Activated T-helper 2 cell treated with anti-CD3 and anti-CD28 coated beads, Interferon-gamma antibody, Interleukin-2, Interleukin-4, amounts not matched to agents 10 μg/mL and 5 μg/mL and 100 μg/mL, durations not matched to agents 14 hours and 24 hours and 36 hours (primary cell): ENCODE results near the gene DCTN4. TPM values are rescaled to one million over a fixed set of nuclear protein-coding genes. Genes with fewer than 3 reads are reported as not detected.
"Not testable (repeated sequence)": the region's sequence is repeated elsewhere in the genome, so short reads cannot be mapped to it uniquely, and the experiment has no call there.

ENCODE experiments used
- DNase-seq: peaks from one replicate; pipeline ENCODE4 v3.0.0; 2021; ENCODE audit warnings: low spot score
- H3K27ac Mint-ChIP-seq: one replicate; pipeline ENCODE4 v1.8.0; 2021; ENCODE audit warnings: mixed read lengths
- H3K27me3 Mint-ChIP-seq: one replicate; pipeline ENCODE4 v1.8.0; 2021; ENCODE audit warnings: low read depth, mixed read lengths
- H3K36me3 Mint-ChIP-seq: one replicate; pipeline ENCODE4 v1.8.0; 2021; ENCODE audit warnings: low read depth, mixed read lengths
- H3K4me1 Mint-ChIP-seq: one replicate; pipeline ENCODE4 v1.8.0; 2021; ENCODE audit warnings: low read depth, mixed read lengths
- H3K4me3 Mint-ChIP-seq: one replicate; pipeline ENCODE4 v1.8.0; 2021; ENCODE audit warnings: low read depth, mild to moderate bottlenecking, moderate library complexity, mixed read lengths
- H3K9me3 Mint-ChIP-seq: one replicate; pipeline ENCODE4 v1.8.0; 2021; ENCODE audit warnings: mixed read lengths
- intact Hi-C: fragments of 100-400 bp; cut with micrococcal nuclease; formaldehyde crosslinking; loops from one replicate; pipeline ENCODE4 v1.15.1; 2023
- total RNA-seq: library from RNA; stranded (reverse); gene quantifications from 2 replicates; pipeline ENCODE4 v1.2.3, GENCODE V29; 2022

Gene DCTN4
- total RNA-seq, 1 donor from 2014 or later, result 40.9 TPM

DNA sequence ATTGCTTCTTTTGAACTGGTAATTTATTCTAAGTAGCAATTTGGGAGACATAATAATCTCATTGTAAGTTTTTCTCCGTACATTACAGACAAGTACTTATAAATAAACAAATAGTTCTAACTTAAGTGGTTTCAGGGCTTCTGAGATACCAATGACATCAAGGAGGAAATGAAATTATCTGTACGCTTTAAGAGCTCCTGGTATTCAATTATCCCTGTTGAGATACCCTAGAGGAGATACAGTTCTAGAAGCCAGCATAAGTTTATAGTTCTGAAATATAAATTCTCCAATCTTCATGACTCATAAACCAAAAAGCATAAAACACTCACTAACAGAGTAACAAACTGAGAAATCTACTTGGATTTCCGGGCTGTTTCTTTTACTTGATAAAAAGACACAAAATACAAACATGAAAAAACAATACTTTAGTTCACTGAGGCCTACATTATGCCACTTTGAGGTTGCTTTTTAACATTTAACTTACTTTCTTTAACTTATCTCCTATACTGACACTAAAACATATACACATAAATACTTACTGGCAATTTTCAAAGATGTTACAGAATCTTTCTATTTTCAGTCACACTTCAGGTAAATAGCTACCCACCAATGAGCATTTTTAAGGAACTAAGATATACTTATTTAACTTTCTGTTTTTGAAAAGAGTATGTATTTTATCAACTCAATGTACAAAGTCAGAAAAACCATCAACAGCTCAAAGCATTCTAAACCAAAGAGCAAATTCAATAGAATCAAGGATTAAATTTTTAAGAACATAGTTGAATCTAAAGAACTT is 7.5 kb downstream of the DCTN4 start:
- no peak overlapping the region for H3K4me3 Mint-ChIP-seq
- H3K9me3 Mint-ChIP-seq, result no peaks in the 10 kb centered on the region
- intact Hi-C loops, result no loop called here
- peaks cover 28% of the 10 kb centered on the region for H3K4me1 Mint-ChIP-seq
- DNase-seq, result no peak
- no peak overlapping the region for H3K27ac Mint-ChIP-seq
- H3K36me3 Mint-ChIP-seq, result peaks cover 71% of the 10 kb centered on the region
- no peaks in the 10 kb centered on the region for H3K27me3 Mint-ChIP-seq

DNA sequence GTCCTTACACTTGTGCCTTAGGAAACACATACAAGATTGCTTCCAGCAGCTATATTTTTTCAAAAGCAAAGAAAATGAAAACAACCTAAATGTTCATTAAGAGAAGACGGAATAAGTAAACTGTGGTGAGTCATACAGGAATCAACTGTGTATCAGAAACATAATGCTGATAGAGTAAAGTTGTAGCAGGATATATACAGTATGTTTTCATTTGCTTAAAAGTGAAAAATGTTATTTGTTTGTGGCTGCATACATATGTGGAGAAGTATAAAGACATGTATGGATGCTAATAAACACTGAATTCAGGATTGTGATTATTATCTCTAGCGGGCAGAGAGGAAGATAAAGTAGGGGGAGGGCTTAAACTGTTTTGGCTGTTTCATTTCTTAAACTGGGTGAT is 8.3 kb downstream of the DCTN4 start:
- H3K27ac Mint-ChIP-seq, result peak overlapping the region; percentile 64
- H3K27me3 Mint-ChIP-seq, result no peaks in the 10 kb centered on the region
- H3K4me3 Mint-ChIP-seq, result no peak overlapping the region
- H3K9me3 Mint-ChIP-seq, result no peaks in the 10 kb centered on the region
- H3K36me3 Mint-ChIP-seq, result peaks cover 69% of the 10 kb centered on the region
- DNase-seq, result no peak
- intact Hi-C loops, result no loop called here
- H3K4me1 Mint-ChIP-seq, result peaks cover 27% of the 10 kb centered on the region

DNA sequence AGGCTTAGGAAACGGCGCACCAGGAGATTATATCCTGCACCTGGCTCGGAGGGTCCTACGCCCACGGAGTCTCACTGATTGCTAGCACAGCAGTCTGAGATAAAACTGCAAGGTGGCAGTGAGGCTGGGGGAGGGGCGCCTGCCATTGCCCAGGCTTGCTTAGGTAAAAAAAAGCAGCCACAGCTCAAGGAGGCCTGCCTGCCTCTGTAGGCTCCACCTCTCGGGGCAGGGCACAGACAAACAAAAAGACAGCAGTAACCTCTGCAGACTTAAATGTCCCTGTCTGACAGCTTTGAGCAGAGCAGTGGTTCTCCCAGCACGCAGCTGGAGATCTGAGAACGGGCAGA is 15.7 kb downstream of the DCTN4 start:
- not testable (repeated sequence) for H3K4me3 Mint-ChIP-seq, H3K9me3 Mint-ChIP-seq, H3K27me3 Mint-ChIP-seq, H3K27ac Mint-ChIP-seq, DNase-seq
- peaks cover 53% of the 10 kb centered on the region for H3K4me1 Mint-ChIP-seq
- H3K36me3 Mint-ChIP-seq, result peaks cover 66% of the 10 kb centered on the region
- intact Hi-C loops, result loop anchor here (2.0 kb wide), 3 partner anchors 16 to 48 kb away; partner anchors contain the start of genes DCTN4 and SMIM3

DNA sequence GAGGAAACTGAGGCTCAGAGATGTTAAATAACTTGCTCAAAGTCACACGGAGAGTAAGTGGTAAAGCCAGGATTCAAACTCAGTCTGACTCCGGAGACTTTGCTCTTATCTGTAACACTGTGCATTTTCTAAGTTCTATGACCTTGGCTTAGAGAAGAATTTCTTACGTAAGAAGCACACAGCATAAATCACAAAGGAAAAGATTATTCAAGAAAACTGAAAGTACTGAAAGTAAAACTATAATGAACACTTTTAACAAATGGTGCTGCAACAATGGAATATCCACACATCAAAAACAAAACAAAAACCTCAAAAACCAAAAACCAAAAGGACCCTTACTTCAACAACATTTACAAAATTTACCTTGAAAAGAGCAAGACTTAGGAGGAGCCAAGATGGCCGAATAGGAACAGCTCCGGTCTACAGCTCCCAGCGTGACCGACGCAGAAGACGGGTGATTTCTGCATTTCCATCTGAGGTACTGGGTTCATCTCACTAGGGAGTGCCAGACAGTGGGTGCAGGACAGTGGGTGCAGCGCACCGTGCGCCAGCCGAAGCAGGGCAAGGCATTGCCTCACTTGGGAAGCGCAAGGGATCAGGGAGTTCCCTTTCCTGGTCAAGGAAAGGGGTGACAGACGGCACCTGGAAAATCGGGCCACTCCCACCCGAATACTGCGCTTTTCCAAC is 16.2 kb downstream of the DCTN4 start:
- peak overlapping the region; percentile 45 for H3K4me3 Mint-ChIP-seq
- peaks cover 66% of the 10 kb centered on the region for H3K36me3 Mint-ChIP-seq
- H3K9me3 Mint-ChIP-seq, result not testable (repeated sequence)

DNA sequence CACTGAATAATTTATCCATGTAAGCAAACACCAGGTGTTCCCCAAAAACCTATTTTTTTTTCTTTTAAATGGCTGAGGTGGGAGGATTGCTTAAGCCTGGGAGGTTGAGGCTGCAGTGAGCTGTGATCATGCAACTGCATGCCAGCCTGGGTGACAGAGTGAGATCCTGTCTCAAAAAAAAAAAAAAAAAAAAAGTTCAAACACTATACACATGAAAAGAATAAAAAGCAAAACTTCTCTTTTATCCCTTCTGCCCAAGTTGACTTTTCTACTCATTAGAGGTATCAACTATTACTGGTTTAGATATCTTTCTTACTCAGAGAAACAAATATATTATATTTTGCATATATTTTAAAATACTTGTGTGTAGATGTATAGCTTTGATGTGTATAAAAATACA is 17.8 kb downstream of the DCTN4 start:
- Mint-ChIP-seq H3K9me3 (peaks cover 9% of the 10 kb centered on the region), H3K36me3 (peaks cover 75% of the 10 kb centered on the region), H3K4me1 (peaks cover 70% of the 10 kb centered on the region)

More for the DNA sequence above, 16.2 kb downstream of the DCTN4 start:
- not testable (repeated sequence) for H3K27me3 Mint-ChIP-seq, DNase-seq
- H3K4me1 Mint-ChIP-seq, result peaks cover 57% of the 10 kb centered on the region
- peak overlapping the region; percentile 85 for H3K27ac Mint-ChIP-seq
- intact Hi-C loops, result loop anchor here (2.0 kb wide), 3 partner anchors 16 to 48 kb away; partner anchors contain the start of genes DCTN4 and SMIM3

DNA sequence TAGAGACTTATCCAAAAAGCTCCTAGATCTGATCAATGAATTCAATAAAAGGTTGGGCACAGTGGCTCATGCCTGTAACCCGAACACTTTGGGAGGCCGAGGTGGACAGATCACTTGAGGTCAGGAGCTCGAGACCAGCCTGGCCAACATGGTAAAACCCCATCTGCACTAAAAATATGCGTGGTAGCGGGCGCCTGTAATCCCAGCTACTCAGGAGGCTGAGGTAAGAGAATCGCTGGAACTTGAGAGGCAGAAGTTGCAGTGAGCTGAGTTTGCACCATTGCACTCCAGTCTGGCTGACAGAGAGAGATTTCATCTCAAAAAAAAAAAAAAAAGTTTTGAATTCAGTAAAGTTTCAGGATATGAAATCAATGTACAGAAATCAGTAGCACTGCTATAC is 20.0 kb downstream of the DCTN4 start:
- Mint-ChIP-seq H3K4me1 (peaks cover 73% of the 10 kb centered on the region), H3K36me3 (peaks cover 81% of the 10 kb centered on the region), H3K27ac (peak overlapping the region; percentile 54), H3K9me3 (peaks cover 10% of the 10 kb centered on the region), H3K4me3 (no peak overlapping the region), H3K27me3 (no peaks in the 10 kb centered on the region)
- no peak for DNase-seq
- intact Hi-C loops, result no loop called here

More for the DNA sequence above, 17.8 kb downstream of the DCTN4 start:
- Mint-ChIP-seq H3K4me3 (no peak overlapping the region), H3K27me3 (no peaks in the 10 kb centered on the region), H3K27ac (no peak overlapping the region)
- intact Hi-C loops, result no loop called here
- DNase-seq, result no peak

DNA sequence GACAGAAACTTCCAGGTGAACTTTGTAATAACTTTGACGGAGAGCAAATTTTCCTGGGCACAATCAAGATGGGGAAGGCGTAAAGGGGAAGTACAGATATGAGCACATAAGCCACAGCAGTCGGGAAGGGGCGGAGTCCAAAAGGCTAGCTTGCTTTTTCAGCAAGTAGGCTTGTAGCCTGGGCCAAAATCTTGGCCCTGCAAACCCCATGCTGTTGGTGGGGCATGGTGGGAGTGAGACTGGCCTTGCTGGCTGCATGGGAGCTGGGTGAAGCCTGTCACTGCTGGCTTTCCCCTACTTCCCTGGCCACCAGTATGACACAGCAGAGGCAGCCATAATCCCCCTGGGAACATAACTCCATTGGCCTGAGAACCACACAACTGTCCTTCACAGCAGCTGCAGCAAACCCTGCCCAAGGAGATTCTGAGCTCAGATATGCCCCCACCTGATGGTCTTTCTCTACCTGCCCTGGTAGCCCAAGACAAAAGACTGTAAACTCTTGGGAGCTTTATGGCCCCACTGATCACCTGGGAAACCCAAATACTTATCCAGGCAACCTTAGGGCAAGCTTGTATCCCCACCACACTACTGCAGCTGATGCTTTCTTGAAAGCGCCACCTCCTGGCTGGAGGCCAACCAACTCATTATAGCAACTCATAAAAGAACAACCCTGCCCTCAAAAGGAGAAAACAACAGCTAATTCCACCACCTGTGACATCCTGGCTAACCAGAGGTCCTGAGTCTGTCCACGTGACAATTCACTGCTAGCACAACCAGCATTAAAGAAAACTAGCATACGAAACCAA is 24.0 kb downstream of the DCTN4 start:
- intact Hi-C loops, result no loop called here
- Mint-ChIP-seq H3K36me3 (peaks cover 82% of the 10 kb centered on the region), H3K27ac (peak overlapping the region; percentile 39), H3K9me3 (peaks cover 10% of the 10 kb centered on the region), H3K27me3 (no peaks in the 10 kb centered on the region), H3K4me1 (peaks cover 49% of the 10 kb centered on the region), H3K4me3 (no peak overlapping the region)
- no peak for DNase-seq

DNA sequence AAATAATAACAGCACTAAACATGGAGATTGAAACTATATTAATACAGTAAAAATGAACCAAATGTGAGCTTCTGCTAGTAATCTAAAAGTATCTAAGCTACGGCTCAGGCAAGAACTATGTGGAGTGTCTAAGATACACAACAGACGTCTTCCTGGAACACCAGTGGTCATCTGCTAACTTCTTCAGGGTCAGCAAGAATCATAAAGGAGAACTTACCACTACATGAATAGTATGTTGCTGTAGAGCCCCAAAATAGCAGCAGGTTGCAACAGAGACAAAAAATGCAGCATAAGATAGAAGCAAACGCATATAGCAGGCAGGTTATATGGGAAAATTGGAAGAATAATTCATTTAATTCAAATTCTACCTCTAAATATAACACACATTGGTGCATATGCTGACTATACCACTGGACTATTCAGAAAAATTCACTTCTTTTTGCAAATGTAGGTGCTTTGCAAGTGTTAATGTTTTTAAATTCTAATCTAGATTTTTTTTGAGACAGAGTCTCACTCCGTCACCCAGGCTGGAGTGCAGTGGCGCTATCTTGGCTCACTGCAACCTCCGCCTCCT is 27.1 kb downstream of the DCTN4 start:
- peaks cover 75% of the 10 kb centered on the region for H3K36me3 Mint-ChIP-seq
- intact Hi-C loops, result no loop called here
- peaks cover 20% of the 10 kb centered on the region for H3K4me1 Mint-ChIP-seq
- peak overlapping the region; percentile 38 for H3K27ac Mint-ChIP-seq
- no peak for DNase-seq
- H3K9me3 Mint-ChIP-seq, result peaks cover 7% of the 10 kb centered on the region
- no peaks in the 10 kb centered on the region for H3K27me3 Mint-ChIP-seq
- H3K4me3 Mint-ChIP-seq, result no peak overlapping the region

DNA sequence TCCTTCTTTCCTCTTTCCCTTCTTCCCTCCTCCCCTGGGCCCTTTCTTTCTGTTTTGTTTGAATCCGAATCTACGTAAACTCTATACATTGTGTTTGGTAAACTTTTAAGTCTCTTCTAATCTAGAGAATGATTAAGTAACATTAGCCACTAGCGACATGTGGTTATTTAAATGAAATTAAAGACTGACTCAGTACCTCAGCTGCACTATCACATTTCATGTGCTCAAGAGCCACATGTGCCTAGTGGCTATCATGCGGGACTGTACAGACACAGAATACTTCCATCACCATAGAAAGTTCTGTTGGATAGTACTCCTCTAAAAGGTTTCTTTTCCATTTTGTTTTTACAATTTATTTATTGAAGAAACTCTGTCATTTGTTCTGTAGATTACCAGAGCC is 29.0 kb downstream of the DCTN4 start:
- Mint-ChIP-seq H3K4me3 (no peak overlapping the region), H3K36me3 (peaks cover 65% of the 10 kb centered on the region), H3K4me1 (peaks cover 8% of the 10 kb centered on the region), H3K27me3 (no peaks in the 10 kb centered on the region), H3K27ac (no peak overlapping the region), H3K9me3 (no peaks in the 10 kb centered on the region)
- intact Hi-C loops, result no loop called here
- no peak for DNase-seq

DNA sequence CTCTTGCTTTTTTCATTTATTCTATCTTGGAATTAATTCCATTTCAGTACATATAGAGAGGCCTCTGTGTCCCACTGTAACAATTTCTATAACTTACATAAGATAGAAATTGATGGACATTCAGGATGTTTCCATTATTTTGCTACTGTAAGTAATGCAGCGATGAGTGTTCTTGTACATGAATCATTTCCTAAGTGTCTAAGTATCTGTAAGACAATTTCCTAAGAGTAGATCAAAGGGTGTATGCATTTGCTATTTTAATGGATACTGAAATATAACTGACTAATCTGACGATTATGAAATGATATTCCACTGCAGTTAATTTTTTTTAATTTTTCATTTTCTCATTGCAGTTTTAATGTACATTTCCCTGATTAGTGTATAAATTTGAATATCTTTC is 35.0 kb downstream of the DCTN4 start:
- Mint-ChIP-seq H3K27me3 (no peaks in the 10 kb centered on the region), H3K36me3 (peaks cover 67% of the 10 kb centered on the region), H3K4me1 (no peaks in the 10 kb centered on the region), H3K27ac (no peak overlapping the region), H3K9me3 (no peaks in the 10 kb centered on the region), H3K4me3 (no peak overlapping the region)
- DNase-seq, result no peak
- intact Hi-C loops, result no loop called here

DNA sequence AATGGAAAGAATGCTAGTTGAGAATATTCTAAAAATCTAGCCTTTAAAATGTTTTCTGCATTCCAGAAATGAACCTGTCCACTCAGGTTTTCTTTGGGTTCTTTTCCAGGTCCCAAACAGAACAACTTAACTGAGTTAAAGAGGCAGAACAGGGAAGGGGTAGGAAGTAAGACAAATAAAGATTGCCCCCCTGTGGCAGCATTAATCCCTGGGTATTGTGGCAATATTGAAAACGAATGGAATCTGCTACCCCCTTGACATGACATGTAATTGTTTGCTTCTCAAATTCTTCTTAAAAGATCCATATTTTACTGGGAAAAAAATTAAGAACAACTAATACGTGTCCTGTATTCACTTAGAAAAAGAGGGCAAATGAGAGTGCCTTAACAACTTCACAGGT is 48.7 kb downstream of the DCTN4 start:
- Mint-ChIP-seq H3K27ac (no peak overlapping the region), H3K4me1 (no peaks in the 10 kb centered on the region), H3K27me3 (no peaks in the 10 kb centered on the region), H3K36me3 (peaks cover 34% of the 10 kb centered on the region), H3K4me3 (no peak overlapping the region), H3K9me3 (no peaks in the 10 kb centered on the region)
- intact Hi-C loops, result no loop called here
- DNase-seq, result no peak

DNA sequence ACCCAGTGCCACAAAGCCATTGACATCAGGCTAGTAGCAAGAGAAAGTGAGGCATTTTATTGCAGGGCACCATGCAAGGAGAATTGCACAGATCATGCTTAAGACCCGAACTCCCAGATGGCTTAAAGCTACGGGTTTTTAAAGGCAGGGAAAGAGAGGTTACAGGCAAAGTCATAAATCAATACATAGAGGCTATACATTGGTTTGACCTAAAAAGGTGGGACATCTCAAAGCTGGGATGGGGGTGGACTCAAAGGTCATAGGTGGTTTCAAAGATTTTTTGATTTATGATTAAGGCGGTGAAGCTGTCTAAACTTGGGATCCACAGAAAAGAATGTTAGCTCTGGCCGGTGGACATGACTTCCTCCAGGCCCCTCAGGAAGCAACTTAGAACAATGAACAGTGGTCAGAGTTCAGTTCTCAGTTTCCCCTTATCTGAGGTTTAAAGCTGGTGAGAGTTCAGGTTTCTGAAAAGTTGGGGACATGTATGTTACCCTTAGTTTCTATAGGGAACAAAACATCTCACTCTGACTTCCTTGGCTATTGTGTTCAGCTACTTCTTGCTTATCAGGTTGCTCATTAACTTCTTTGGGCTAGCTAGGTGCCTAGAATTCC is 51.9 kb downstream of the DCTN4 start:
- no peaks in the 10 kb centered on the region for H3K27me3 Mint-ChIP-seq
- H3K4me3 Mint-ChIP-seq, result no peak overlapping the region
- H3K27ac Mint-ChIP-seq, result no peak overlapping the region
- DNase-seq, result no peak
- peaks cover 4% of the 10 kb centered on the region for H3K4me1 Mint-ChIP-seq
- peaks cover 30% of the 10 kb centered on the region for H3K36me3 Mint-ChIP-seq
- intact Hi-C loops, result no loop called here
- no peaks in the 10 kb centered on the region for H3K9me3 Mint-ChIP-seq
